OCI-M1 (cell line): ENCODE results near the gene BST1.
"Not testable (repeated sequence)": the region's sequence is repeated elsewhere in the genome, so short reads cannot be mapped to it uniquely, and the experiment has no call there.

Source experiments
- DNase-seq: peaks from one replicate; lab custom pipeline; 2025; lab: John Stamatoyannopoulos, UW

BST1 gene

DNA sequence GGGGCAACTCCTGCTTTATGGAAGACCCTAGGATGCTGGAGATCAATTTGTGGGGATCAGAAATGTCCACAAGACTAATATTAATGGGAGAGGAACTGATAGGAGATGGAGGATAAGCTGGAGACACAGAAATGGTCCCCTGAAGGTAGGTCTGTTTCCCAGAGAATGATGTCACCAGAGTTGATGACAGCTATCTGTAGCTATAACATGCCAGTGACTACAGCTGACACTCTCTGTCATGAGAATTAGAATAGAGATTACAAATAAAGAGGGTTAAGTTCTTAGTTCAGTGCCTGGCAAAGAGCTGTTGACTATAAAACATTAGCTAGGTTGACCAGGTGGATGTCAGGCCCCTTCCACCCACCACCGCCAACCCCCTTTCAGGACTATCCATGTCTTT, 9.3 kb downstream of the BST1 start:
- no peak for DNase-seq

DNA sequence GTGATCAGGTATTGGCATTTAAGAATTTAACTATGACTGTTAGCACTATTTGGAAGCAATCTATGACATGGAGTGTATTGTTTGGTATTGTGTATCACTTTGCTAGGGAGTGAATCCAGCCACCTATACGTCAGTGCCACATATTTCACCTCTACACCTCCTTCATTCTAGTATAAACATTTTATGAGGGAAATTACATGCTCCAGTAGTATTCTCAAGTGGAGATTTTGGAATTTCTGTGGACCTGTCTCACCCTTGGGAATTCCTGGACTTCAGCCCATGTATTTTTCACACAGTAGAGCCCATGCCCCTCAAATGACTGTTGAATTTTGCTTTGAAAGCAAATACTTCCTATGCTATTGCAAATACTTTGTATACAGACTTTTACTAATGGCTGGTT, 11.3 kb downstream of the BST1 start:
- DNase-seq, result no peak

DNA sequence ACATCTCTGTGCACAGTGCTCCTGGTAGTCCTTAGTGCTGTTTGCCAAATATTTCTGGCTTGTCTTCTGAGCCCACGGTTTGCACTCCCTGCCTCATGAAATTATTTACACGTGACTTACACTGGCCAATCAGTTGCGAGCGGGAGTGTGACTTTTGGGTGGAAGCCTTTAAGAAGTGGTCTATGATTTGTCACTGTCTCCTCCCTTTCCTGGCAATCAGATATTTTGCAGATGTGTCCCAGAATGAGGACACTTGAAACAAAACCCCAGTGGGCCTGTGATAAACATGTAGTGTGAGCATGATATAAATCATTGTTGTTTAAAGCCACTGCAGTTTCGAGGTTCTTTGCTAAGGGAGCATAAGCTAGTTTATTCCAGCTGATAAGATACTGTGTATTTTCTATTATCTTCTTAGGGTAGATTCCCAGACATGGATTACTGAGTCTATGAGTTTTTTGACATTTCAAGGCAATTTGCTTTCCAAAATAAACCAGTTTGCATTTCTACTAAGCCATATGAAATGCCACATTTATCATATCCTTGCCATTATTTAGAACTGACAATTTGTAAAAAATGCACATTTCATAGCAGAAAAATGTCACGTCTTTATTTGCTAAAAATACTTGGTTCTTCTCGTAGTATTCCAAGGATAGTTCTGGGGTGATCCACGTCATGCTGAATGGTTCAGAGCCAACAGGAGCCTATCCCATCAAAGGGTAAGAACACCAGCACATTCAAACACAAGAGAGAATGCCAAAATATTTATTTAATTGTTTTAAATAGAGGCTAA, 12.0 kb downstream of the BST1 start:
- peak; percentile 13 for DNase-seq

DNA sequence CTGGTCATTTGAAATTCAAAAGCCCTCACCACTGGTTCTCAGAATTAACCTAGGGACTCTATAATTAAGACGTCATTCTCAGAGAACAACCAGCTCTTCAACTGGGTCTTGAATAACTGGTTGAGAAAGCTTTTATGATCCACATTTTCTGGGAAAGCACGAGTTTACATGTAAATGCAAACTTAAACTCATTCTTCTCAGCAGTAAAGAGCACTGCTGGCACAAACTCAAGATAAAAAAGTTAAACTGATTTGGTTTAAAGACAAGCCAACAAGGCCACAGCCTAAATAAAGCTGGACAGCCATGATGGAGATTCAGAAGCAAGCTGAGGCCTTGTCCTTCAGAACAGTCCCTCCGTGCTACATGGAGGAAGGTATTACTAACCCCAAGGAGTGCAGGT, 13.2 kb downstream of the BST1 start:
- no peak for DNase-seq

DNA sequence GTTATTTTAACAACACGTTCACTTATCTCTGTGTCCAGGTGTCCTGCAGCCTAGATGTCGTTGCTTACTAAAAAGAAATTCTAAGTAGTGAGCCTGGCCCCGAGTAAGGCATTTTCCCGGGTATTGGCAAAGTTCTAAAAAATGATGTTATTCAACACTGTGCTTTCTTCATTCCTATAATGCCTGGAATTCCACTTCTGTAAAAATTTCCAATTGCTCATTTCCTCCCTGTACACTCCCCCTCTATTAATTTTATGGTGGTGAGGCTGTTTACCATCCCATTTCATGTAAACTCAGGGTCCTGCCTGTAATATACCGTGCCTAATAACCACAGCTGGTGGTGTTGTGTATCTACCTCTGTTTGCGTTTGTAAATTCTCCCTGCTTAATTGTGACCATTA, 14.2 kb downstream of the BST1 start:
- no peak for DNase-seq

DNA sequence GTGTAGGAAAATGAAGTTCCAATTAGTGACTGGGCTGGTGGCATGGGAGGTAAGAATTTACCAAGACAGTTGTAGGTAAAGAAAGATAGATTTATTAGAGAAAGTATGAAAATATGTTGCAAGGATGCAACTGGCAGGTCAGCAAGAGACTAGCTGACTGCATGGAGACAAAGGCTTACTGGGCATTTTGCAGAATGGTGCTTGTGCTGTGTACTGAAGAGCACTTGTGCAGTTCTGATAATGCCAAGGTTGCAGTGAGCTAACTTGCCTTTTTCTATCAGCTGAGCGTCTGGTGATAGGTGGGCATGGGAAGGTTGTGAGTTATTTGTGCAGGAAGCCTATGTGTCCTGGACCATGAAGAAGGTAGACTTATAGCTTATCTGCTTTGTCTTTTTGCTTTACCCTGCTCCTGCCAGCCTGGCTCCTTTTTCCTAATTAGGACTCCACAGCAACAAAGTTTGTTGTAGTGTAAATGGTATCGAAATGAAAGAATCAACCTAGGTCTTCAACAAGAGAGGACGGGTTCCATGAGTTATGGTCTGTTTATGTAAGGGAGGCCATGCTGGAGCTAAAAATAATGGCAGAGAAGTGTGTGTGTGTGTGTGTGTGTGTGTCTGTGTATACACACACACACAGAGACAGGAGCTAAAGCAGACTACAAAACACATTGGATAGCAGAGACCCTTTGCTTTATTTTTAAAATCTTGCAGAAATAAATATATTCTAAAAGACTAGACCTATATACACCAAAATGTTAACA, 15.0 kb downstream of the BST1 start:
- DNase-seq, result no peak

DNA sequence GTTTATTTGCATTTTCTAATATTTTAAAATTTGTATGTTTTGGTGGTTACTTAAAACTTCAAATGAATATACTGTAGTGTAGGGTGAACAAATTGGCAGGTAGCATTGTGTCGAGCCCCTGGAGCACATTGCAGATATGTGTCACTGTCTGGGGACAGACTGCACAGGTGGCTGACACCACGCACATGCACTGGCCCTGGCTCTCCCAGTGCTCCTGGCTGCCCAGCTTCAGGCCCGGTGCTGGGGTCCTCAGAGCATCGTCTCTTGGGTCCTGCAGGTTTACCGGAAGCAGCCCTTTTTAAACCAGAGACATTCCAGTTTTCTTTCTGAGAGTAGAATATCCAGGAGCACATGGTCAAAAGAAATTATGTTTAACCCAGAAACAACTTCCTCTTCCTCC, 15.6 kb downstream of the BST1 start:
- no peak for DNase-seq

DNA sequence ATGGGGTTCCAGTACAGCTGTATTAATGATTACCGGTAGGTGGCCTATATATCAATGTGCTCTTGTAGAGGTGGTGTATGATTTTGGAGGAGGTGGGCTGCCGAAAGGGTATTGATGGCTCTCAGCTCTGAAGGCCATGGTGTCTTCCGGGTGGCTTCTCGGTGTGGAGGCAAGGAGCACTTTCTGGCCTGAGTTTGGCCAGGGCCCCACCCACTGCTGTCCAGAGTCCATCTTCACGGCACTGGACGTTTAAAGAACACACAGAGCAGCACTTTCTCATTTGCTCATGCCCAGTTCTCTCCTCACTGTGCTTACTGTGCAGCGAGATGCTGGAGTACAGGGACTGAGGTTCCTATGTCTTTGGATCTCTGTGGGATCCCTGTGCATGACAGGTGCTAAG, 16.1 kb downstream of the BST1 start:
- DNase-seq, result no peak

DNA sequence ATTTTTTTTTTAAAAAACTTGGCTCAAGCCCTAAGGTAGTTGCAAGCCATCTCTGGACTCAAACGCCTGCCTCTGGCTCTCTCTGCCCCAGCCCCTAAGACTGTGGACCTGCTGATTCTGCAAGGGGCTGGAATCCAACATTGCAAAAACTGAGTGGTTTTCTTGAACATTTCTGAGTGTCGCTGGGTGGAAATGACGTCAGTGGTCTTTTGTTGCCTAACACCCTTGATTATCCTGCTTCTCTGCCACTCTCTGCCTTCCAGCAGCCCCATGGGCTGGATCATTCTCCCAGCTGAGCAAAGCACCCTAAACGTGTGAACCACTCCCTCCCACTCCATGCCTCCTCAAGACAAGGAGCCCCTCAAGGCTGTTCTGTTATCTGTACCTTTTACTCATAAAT, 16.6 kb downstream of the BST1 start:
- DNase-seq, result no peak

DNA sequence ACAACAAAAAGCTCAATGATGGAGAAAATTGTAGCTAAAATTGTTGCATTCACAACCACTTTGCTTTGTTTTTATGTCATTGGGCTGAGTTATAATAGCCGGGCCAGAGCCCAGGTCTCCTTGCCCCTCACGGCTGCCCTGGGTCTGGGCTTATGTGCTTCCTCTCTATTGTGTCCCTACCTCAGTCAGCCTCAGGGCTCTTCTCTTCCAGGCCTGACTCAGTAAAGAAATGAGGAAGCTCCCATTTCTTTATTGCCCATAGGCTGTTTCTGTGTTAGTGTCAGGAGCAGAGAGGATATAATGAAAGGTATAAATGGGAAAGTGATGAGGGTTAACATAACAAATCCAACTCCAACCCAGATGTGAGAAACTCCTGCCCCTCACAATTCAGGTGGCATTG, 18.0 kb downstream of the BST1 start:
- DNase-seq, result no peak

DNA sequence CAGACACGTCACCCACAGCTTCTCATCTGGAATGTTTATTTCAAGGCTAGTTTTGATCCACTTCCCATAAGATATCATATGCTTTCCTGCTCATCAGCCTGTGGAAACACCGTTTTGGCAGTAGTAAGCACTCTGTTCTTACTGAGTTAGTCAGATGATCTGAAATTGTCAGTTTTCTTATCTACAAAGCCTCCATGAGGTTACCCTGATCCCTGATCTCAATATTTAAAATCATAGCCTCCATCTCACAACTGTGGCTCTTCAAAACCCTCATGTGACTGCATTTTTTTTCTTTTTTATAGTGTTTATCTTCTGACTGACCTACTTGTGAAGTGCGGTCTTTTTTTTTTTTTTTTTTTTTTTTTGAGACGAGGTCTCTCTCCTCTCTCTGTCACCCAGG, 22.7 kb downstream of the BST1 start:
- peak; percentile 37 for DNase-seq

DNA sequence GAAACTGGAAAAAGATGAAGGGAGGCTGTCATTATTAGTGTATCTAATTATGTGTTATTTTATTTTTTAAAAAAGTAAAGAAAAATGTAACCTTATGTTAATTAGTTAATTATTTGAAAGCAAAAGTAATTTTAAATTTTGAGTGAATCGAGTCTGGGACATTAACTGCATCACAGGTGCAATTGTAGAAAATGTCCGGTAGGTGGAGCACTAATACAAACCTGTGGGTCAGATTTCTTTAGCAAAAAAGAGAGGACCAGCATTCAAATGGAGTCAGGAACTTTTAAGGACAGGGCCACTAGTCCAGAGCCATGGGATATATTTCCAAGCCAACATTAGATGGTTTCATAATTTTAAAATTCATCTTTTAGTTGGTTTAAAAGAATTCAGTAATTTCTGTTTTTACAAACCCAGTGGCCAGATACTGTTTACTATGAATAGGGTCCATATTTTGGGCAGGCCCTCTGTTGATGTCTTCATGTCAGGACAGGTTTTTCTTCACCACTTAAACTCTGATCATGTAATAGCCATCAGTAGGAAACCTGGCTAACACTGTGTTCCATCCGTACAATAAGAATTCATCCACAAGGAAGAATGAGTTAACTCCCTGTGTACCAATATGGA, 27.2 kb downstream of the BST1 start:
- peak; percentile 72 for DNase-seq

DNA sequence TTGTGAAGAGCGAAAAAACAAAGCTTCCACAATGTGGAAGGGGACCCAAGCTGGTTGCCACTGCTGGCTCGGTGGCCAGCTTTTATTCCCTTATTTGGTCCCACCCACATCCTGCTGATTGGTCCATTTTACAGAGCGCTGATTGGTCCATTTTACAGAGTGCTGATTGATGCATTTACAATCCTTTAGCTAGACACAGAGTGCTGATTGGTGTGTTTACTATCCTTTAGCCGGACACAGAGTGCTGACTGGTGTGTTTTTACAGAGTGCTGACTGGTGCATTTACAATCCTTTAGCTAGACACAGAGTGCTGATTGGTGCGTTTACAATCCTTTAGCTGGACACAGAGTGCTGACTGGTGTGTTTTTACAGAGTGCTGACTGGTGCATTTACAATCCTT, 30.2 kb downstream of the BST1 start:
- not testable (repeated sequence) for DNase-seq

DNA sequence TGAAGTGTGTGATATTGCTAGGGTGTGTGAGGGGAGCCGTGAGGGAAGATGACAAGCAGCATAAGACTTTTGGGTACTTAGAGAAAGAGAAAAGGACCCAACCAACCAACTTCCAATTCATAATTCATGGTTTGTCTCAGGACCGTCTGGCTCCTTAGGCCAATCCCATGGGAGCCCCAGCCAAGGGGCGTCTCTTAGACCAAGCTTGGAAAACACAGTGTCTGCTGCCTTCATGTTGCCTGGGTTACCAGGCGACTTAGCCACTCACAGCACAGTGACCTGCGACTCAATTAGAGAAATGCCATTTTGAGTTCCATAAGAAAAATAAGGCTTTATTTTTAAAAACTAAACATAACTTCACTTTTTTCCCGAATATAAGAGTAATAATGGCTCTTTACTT, 32.7 kb downstream of the BST1 start:
- DNase-seq, result no peak

DNA sequence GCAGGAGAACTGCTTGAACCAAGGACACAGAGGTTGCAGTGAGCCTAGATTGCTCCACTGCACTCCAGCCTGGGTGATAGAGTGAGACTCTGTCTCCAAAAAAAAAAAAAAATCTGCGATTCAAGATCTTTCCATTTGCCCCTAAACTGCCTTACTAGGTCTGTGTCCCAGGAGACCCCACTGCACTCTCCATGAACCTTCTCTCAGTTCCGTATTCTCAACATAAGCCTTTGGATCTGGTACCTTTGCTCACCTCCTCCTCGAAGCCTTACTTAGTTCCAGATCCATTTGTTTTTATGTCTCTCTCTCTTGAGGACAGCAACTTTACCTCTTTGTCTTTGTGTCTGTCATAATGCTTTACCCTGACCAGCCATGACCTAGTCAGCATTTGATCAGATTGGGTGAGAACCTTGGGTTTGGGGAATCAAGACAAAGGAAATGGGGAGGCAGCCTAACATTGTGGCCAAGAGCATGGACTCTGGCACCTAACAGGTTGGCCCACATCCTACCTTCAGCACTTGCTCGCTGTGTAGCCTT, 33.7 kb downstream of the BST1 start:
- DNase-seq, result no peak

DNA sequence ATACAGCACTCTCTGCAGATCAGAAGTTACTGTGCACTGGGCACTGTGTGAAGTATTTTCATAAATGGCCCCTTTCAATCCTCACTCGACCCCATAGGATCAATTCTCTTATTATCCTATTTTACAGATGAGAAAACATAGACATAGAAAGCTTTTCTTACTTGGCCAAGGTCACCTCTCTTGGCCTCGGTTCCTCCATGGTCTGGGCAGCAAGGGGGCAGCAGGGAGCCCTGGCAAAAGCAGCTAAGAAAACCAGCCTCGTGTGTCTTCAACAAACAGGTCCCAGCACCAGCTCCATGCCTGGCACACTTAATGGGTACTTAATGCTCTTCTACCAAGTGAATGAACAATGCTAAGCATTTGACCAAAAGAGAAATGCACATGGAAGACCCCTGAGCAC, 34.4 kb downstream of the BST1 start:
- DNase-seq, result no peak

DNA sequence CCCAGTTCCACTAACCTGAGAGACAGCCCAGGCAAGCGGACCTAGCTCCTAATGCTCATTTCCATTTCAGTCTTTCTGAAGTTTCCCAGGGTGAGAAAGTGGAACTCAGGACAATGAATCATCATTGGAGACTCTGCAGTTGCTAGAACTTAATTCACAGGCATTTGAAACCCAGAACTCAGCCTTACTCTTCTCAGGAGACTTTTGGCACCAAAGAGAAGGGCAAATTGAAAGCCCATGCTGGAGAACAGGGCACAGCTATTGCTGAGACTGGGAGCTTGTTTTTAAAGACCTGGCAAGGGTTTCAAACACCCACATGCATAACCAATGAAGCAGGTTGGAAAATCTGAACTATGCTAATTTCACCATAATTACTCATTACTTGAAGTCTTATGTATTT, 36.0 kb downstream of the BST1 start:
- no peak for DNase-seq

DNA sequence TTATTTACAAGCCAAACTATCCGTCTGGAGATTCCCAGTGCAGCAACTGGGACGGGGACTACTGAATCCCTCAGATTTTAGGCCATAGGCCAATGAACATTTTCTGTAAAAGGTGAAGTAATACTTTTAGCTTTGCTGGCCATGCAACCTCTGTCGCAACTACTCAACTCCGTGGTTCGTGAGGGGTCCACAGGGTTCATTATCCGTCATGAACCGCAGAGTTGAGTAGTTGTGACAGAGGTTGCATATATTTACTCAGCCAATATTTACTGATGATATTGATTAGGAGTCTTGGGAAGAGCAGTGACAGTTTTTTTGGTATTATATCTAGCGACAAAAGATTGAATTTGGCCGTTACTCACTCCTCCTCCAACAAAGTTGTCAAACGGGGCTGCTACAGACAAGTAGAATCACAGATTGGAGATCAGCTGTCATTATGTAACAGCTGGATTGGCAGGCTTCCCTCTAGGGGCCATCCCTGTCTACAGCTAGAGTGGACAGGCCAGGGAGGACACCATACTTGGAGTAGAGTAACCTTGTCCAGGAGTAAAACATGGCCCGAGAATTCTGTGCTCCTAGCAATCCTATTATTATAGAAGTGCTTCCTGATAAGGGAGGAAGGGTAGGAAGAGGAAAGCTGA, 38.0 kb downstream of the BST1 start:
- DNase-seq, result no peak

DNA sequence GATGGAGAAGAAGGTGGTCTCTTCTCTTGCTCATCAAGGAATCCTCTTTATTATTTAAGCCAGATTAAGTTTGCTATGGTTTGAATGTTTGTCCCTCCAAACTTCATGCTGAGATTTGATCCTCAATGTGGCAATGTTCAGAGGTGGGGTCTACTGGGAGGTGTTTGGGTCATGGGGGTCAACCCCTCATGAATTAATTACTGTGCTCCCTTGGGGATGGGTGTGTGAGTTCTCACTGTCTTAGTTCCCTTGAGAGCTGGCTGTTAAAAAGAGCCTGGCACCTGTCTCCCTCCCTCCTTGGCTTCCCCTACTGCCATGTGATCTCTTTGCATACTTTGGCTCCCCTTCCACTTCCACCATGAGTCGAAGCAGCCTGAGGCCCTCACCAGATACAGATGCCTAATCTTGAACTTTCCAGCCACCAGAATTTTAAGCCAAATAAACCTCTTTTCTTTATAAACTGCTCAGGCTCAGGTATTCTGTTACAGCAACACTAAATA, 39.3 kb downstream of the BST1 start:
- no peak for DNase-seq

DNA sequence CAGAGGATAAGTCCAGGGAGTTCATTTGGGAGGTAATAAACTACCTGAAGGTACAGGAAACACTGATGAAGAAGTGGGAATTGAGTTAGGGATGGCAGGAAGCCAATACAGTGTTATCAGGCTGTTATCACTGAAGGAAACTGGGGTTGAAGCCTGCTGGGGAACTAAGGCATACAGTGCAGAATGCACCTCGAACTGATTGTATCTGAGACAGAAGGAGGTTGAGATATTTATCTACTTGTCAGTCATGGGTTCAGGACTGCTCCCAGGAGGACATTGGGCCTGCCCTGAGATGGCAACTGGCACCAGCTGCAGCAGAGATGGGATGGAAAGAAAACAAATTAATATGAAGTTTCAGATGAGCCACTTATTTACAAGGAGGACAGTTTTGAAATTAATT, 39.8 kb downstream of the BST1 start:
- no peak for DNase-seq

DNA sequence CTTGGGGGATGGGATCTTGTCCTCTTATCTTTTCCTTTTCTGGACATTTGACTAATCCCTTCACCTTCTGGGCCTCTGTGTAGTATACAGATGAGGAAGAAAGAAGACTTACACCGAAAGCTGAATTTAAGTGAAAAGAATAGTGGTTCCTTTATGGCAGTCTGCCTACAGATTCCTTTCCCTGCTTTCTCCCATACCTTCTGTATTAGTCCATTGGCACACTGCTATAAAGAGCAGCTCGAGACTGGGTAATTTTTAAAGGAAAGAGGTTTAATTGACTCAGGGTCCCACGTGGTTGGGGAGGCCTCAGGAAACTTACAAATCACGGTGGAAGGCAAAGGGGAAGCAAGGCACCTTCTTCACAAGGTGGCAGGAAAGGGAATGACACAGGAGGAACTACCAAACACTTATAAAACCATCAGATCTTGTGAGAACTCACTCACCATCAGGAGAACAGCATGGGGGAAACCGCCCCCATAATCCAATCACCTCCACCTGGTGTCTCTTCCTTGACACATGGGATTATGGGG, 41.2 kb downstream of the BST1 start:
- DNase-seq, result no peak

DNA sequence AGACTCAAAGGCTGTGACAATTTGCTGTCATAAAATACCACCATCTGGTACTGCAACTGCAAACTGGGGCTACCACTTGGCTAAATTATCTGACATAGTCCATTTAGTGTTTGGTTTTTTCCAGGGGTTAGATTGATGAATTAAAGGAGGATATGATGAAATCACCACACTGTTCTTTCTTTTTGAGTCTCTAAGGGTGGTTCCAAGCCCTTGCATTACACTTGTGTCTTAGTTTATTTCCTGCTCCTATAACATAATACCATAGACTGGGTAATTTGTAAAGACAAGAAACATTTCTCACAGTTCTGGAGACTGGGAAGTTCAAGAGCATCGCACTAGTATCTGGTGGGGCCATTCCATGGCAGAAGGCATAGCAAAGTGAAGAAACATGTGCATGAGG, 43.2 kb downstream of the BST1 start:
- DNase-seq, result no peak
